ENCODE measurements around the gene HNRNPDL. TPM values are rescaled to one million over a fixed set of nuclear protein-coding genes. Genes with fewer than 3 reads are reported as not detected.

The HNRNPDL gene
- total RNA-seq, 3 donors from 2014 or later, result 682 to 719 (median 695) TPM

DNA sequence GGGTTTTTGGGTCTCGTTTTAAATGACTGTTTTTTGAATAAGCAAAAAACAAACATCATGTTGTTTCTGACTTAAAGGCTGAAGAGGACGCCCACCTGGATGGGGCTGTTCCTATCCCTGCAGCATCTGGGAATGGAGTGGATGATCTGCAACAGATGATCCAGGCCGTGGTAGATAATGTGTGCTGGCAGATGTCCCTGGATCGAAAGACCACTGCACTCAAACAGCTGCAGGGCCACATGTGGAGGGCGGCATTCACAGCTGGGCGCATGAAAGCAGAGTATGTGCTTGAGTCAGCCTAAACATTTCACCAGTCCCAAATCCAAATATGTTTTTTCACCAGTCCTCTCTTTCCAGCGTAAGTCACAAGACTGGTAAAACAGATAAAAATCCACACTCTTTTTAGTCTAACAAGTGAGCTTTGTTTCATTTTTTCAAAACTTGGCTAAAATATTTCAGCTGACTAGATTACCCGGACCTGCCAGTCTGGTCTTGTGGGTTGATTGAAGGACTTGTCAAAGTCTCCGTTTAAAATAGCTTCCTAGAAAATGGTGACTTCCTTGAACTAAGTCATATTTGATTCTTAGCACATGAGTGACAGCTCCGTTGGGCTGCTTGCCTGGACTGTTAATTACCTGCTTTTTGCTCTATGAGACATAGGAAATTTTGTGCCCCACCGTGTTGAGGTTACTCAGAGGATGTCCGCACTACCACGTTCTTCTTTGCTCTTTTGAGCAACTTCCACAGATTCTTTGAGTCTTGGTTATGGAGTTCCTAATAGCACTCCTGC, 20.9 kb upstream of the HNRNPDL start:
- ATAC-seq (no peak), DNase-seq (no peak)
- H3K4me3 Mint-ChIP-seq, result no peak overlapping the region
- no peaks in the 10 kb centered on the region for H3K9me3 Mint-ChIP-seq
- H3K36me3 Mint-ChIP-seq (ENCODE audit: insufficient read depth), result peaks cover 37% of the 10 kb centered on the region
- peaks cover 6% of the 10 kb centered on the region for H3K4me1 Mint-ChIP-seq (ENCODE audit: low read depth)
- no peaks in the 10 kb centered on the region for H3K27me3 Mint-ChIP-seq (ENCODE audit: low read depth)

DNA sequence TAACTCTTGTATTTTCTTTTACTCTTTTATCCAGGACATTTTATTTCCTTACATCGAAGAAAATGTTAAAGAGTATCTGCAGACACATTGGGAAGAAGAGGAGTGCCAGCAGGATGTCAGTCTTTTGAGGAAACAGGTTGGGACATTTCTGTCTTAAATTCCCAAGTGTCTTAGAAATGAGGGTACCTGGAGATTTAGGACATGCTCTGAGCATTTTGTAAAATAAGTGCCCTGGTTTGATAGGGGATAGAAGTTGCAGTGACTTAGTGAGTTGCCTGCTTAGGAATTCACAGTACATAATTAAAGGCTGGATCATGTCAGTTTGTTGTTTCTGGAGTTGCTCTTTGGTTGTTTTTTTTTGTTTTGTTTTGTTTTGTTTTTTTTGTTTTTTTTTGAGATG, 17.6 kb upstream of the HNRNPDL start:
- Mint-ChIP-seq H3K27me3 (ENCODE audit: low read depth) (no peaks in the 10 kb centered on the region), H3K4me3 (no peak overlapping the region), H3K4me1 (ENCODE audit: low read depth) (peaks cover 10% of the 10 kb centered on the region), H3K9me3 (no peaks in the 10 kb centered on the region), H3K36me3 (ENCODE audit: insufficient read depth) (peaks cover 28% of the 10 kb centered on the region)
- no peak for DNase-seq
- no peak for ATAC-seq

DNA sequence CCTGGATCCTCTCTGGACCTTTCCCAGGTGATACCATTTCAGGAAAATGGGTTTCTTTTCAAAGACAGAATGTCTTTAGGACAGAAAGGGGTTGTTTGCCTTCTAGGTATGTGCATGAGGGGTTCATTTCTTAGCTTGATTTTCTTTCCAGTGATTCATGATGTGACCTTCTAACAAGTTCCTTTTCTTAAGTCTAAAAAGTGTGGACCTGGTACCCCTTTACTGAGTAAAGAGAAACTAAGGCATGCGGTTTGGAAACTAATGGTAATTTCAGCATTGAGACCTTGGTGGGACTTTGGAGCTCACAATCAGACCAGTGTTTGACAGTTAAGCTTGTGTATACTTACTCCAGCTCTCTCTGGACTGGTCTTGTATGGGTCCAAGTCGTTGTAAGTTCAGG, 8.8 kb upstream of the HNRNPDL start:
- peaks cover 67% of the 10 kb centered on the region for H3K4me1 Mint-ChIP-seq (ENCODE audit: low read depth)
- H3K27me3 Mint-ChIP-seq (ENCODE audit: low read depth), result no peaks in the 10 kb centered on the region
- ATAC-seq (peak in 1 of 2 donors; percentile 28), DNase-seq (no peak)
- H3K9me3 Mint-ChIP-seq, result no peaks in the 10 kb centered on the region
- peaks cover 38% of the 10 kb centered on the region for H3K36me3 Mint-ChIP-seq (ENCODE audit: insufficient read depth)
- H3K4me3 Mint-ChIP-seq, result peak overlapping the region; percentile 6

DNA sequence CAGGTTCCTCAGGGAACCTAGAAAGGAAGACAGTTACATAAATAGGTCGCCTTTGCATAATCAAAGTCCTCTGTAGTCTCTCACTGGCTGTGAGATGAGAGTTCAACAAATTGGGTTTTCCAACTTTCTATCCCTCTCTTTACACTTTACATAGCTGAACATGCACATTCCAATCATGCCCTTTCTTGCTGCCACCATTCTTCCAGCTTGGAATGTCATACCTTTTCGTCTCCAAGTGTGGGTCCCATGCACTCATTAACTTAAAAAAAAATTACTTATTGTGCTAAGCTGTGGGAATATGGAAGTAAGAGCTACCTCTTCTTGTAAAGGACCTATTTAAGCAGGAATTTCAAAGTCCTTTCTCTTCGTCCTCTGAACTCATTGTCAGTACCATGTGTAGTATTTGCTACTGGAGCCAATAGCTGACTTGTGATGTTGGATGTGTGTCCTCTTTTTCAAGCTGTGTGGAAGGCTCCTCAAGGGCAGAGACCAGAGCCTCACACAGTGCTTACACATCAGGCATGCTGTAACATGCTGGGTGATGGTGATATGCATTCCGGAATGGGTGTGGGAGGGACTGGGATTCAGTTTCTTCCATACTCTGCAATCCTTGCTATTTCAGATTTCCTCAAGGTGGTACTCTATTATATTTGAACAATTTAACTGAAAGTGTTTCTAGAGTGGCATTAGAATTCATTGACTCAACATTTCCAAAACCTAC, 7.2 kb upstream of the HNRNPDL start:
- peaks cover 35% of the 10 kb centered on the region for H3K36me3 Mint-ChIP-seq (ENCODE audit: insufficient read depth)
- H3K4me1 Mint-ChIP-seq (ENCODE audit: low read depth), result peaks cover 80% of the 10 kb centered on the region
- H3K4me3 Mint-ChIP-seq, result peak overlapping the region; percentile 11
- no peak for DNase-seq
- H3K9me3 Mint-ChIP-seq, result no peaks in the 10 kb centered on the region
- ATAC-seq, result no peak
- no peaks in the 10 kb centered on the region for H3K27me3 Mint-ChIP-seq (ENCODE audit: low read depth)

DNA sequence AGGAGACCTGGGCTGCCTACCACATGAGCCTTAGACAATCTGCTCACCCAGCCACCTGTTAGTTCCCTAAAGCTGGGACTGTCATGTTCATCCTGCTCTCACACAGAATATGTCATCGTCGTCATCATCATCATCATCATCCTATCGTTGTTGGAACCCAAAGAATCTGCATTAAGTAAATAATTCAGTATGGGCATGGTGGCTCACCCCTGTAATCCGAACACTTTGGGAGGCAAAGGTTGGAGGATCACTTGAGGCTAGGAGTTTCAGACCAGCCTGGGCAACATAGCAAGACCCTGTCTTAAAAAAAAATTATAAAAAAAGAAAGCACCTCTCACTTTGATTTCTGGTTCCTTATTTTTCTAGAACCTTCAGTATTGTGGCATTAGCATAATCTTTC, 6.5 kb upstream of the HNRNPDL start:
- no peak for DNase-seq
- no peak overlapping the region for H3K4me3 Mint-ChIP-seq
- H3K27me3 Mint-ChIP-seq (ENCODE audit: low read depth), result no peaks in the 10 kb centered on the region
- peaks cover 81% of the 10 kb centered on the region for H3K4me1 Mint-ChIP-seq (ENCODE audit: low read depth)
- ATAC-seq, result no peak
- peaks cover 32% of the 10 kb centered on the region for H3K36me3 Mint-ChIP-seq (ENCODE audit: insufficient read depth)
- H3K9me3 Mint-ChIP-seq, result no peaks in the 10 kb centered on the region

DNA sequence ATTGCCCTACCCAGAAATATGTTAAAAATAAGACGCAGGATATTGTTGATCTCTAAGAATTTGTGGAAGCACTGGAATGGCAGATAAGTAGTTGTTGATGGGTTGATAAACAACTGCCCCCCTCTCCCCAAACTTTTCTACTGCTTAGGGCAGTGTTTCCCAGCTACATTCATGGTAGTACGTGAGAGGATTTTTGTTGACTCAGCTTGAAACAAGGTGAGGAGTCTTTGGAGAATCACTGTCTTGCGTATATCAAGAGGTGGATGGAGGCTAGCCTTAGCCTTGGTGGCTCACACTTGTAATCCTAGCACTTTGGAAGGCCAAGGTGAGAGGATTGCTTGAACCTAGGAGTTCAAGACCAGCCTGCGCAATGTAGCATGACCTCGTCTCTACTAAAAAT, 5.9 kb upstream of the HNRNPDL start:
- no peaks in the 10 kb centered on the region for H3K9me3 Mint-ChIP-seq
- ATAC-seq, result no peak
- peaks cover 31% of the 10 kb centered on the region for H3K36me3 Mint-ChIP-seq (ENCODE audit: insufficient read depth)
- DNase-seq, result no peak
- peaks cover 81% of the 10 kb centered on the region for H3K4me1 Mint-ChIP-seq (ENCODE audit: low read depth)
- H3K4me3 Mint-ChIP-seq, result no peak overlapping the region
- H3K27me3 Mint-ChIP-seq (ENCODE audit: low read depth), result no peaks in the 10 kb centered on the region

DNA sequence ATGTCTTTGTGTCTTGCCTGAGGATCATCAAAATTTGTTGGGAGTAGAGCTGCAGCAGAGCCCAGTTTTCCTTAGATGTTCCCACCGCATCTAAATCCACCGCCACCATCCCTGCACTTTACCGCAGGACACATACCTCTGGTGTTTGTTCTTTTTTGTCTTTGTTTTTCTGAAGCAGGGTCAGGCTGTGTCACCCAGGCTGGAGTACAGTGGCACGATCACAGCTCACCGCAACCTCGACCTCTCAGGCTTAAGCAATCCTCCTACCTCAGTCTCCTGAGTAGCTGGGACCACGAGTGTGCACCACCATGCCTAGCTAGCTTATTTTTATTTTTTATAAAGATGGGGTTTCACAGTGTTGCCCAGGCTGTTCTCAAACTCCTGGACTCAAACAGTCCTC, 4.7 kb upstream of the HNRNPDL start:
- no peak for DNase-seq
- peaks cover 70% of the 10 kb centered on the region for H3K4me1 Mint-ChIP-seq (ENCODE audit: low read depth)
- H3K36me3 Mint-ChIP-seq (ENCODE audit: insufficient read depth), result peaks cover 27% of the 10 kb centered on the region
- no peak for ATAC-seq
- no peaks in the 10 kb centered on the region for H3K9me3 Mint-ChIP-seq
- no peaks in the 10 kb centered on the region for H3K27me3 Mint-ChIP-seq (ENCODE audit: low read depth)
- H3K4me3 Mint-ChIP-seq, result no peak overlapping the region

DNA sequence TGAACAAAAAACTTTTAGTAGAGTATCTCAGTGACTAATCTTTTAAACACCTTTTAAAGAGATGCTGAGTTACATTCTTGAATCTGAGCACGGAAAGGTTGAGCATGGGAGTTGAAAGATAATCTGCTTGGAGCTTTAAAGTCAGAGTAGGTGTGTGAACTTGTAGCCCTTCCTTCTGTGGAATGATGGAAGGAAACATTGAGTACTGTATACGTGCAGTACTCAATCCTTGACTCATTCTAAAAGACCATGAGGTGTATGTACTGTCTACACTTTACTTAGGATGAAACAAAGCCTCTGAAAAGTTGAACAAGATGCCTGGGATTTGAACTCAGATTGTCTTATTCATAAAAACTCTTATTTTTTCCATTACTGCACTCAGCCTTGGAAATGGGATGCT, 3.5 kb upstream of the HNRNPDL start:
- DNase-seq, result no peak
- Mint-ChIP-seq H3K4me1 (ENCODE audit: low read depth) (peaks cover 59% of the 10 kb centered on the region), H3K4me3 (peak overlapping the region; percentile 65), H3K36me3 (ENCODE audit: insufficient read depth) (peaks cover 21% of the 10 kb centered on the region), H3K27me3 (ENCODE audit: low read depth) (no peaks in the 10 kb centered on the region), H3K9me3 (no peaks in the 10 kb centered on the region)
- peak in 1 of 2 donors; percentile 4 for ATAC-seq

DNA sequence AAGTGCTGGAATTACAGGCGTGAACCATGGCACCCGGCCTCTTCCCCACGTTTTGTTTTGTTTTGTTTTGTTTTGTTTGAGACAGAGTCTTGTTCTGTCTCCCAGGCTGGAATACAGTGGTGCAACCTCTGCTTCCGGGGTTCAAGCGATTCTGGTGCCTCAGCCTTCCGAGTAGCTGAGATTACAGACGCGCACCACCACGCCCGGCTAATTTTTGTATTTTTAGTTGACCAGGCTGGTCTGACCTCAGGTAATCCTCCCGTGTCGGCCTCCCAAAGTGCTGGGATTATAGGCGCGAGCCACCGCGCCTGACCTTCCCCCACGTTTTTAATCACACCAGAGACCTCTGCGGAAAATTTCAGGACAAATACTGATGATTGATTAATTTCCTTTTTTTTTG, 2.3 kb upstream of the HNRNPDL start:
- H3K36me3 Mint-ChIP-seq (ENCODE audit: insufficient read depth), result peaks cover 28% of the 10 kb centered on the region
- no peaks in the 10 kb centered on the region for H3K9me3 Mint-ChIP-seq
- H3K4me1 Mint-ChIP-seq (ENCODE audit: low read depth), result peaks cover 55% of the 10 kb centered on the region
- peak overlapping the region; percentile 100 for H3K4me3 Mint-ChIP-seq
- no peaks in the 10 kb centered on the region for H3K27me3 Mint-ChIP-seq (ENCODE audit: low read depth)
- ATAC-seq (no peak), DNase-seq (no peak)

DNA sequence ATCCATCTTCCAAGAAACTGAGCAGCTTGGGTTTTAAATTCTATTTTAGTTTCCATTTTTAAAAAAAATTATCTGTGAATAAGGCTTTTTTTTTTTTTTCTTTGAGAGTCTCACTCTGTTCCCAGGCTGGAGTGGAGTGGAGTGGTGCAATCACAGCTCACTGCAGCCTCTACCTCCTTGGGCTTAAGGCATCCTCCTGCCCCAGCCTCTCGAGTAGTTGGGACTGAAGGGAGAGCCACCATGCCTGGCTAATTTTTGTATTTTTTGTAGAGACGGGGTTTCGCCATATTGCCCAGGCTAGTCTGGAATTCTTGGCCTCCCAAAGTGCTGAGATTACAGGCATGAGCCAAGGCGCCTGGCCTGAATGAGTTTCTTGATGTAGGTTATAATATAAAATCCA, 1.6 kb upstream of the HNRNPDL start:
- Mint-ChIP-seq H3K4me3 (peak overlapping the region; percentile 100), H3K9me3 (no peaks in the 10 kb centered on the region), H3K36me3 (ENCODE audit: insufficient read depth) (peaks cover 32% of the 10 kb centered on the region), H3K27me3 (ENCODE audit: low read depth) (no peaks in the 10 kb centered on the region), H3K4me1 (ENCODE audit: low read depth) (peaks cover 54% of the 10 kb centered on the region)
- no peak for ATAC-seq
- no peak for DNase-seq

DNA sequence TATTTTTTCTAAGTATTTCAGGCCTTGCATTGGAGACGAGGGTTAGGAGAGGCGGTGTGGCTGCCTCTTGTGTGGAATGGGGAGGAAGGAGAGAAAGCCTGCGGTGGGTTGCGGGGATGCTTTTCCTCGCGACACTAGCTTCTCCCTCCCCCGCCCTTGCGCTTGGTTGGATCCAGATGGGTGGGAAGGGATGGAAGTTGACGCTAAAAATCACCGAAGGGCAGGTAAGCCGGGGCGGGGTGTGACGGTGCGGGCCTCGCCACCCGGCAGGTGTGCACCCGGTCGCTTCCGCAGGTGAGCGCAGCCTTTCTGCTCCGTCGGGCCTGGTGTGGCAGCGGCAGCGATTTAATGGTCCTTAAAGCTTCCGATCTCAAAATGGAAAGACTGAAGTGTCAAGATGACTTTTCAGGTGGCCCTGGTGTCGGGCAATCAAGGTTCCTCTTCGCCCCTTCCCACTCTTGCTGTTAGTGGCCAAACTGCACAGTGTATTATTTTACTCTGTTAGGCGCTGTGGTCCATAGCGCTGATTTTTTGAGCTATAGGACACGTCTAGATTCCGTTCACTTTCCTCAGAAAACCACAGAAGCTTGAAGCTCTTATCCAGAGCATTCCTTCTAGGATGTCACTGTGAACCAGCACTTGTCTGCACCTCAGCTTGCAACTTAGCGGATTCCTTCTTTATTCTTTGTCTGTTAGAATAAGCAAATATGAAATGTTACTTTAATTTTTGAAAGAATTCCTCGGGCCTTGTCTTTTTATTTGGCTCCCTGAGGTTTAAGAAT, 893 bp upstream of the HNRNPDL start:
- H3K36me3 Mint-ChIP-seq (ENCODE audit: insufficient read depth), result peaks cover 36% of the 10 kb centered on the region
- no peaks in the 10 kb centered on the region for H3K27me3 Mint-ChIP-seq (ENCODE audit: low read depth)
- H3K4me1 Mint-ChIP-seq (ENCODE audit: low read depth), result peaks cover 57% of the 10 kb centered on the region
- H3K9me3 Mint-ChIP-seq, result no peaks in the 10 kb centered on the region
- ATAC-seq (no peak), DNase-seq (peak; percentile 40)
- peak overlapping the region; percentile 100 for H3K4me3 Mint-ChIP-seq

DNA sequence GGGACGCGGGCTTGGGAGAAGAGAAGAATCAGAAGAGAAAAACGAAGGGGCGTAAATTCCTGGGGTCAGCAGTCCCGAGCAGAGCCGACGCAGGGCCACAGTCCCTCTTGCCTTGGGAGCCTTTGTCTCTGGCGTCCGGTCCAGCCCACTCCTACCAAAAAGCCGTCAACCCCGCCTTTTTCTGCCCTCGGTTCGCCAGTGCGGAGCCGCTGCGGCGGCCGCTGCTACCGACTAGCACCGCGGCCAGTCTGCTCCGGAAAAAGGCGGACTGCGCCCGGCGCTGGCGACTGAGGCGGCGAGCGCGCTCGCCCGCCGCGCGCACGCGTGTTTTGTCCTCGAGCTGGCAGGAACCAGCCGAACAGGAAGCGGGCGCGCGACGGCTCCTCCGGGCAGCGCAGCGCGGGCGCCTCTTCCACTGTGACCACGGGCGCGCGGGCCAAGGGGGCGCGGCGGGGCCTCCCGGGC, 502 bp downstream of the HNRNPDL start:
- Mint-ChIP-seq H3K9me3 (no peaks in the 10 kb centered on the region), H3K4me3 (peak overlapping the region; percentile 100), H3K27me3 (ENCODE audit: low read depth) (no peaks in the 10 kb centered on the region), H3K36me3 (ENCODE audit: insufficient read depth) (peaks cover 41% of the 10 kb centered on the region), H3K4me1 (ENCODE audit: low read depth) (peaks cover 60% of the 10 kb centered on the region)
- ATAC-seq (peak; percentile 3), DNase-seq (no peak)

DNA sequence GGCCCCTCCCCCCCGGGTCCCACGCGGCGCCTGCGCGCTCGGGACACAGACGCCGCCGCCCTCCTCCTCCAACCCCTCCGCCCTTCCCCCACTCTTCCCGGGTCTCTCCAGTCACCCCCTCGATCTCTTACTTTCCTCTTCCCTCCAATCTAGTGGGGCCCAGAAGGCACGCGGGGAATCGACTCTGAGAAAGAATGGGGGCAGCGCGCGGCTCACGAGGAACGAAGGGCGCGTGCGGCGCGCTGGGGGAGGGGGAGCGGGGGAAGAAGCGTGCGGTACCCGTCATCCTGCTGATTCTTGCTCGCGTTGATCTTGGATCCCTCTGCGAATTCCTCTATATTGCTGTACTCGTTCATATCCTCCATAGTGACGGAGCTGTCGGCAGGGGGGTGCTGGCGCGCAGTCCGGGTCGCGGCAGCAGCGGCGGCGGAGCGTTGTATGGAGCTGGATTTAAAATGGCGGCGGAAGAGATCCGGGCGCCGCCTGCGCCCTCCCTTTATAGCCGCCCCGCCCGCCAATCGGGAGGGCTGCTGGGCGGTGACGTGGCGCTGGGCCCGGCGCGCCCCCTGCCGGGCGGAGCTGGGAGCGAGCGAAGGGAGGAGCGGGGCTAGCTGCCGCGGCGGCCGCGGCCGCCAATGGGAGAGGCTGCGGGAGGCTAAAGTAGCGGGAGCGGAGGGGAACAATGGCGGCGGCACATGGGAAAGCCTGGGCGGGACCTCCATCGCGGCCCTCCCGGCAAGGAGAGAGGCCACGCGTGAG, 1.1 kb downstream of the HNRNPDL start:
- DNase-seq, result peak; percentile 94
- Mint-ChIP-seq H3K4me3 (peak overlapping the region; percentile 100), H3K27me3 (ENCODE audit: low read depth) (no peaks in the 10 kb centered on the region), H3K36me3 (ENCODE audit: insufficient read depth) (peaks cover 47% of the 10 kb centered on the region), H3K4me1 (ENCODE audit: low read depth) (peaks cover 64% of the 10 kb centered on the region), H3K9me3 (no peaks in the 10 kb centered on the region)
- ATAC-seq, result peak; percentile 66

DNA sequence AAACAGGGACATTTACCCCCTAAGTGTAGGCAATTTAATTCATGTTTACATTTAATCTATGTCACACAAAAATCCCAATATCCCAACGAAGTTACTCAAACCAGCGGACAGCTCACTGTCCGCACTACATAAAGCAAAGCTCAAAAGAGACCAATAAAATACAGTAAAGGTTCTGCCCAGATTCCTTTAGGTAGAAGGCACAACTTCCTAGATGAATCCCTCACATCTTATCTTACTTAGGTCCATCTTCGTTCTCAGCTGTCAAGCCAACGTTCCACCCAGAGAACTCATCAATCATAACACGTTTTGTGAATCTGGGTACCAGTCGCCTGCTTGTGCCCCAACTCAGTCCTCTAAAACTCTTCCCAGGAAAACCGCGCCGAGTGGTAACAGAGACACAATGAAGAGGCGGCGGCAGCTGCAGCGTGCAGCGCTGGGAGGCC, 1.7 kb downstream of the HNRNPDL start:
- Mint-ChIP-seq H3K36me3 (ENCODE audit: insufficient read depth) (peaks cover 53% of the 10 kb centered on the region), H3K9me3 (no peaks in the 10 kb centered on the region), H3K27me3 (ENCODE audit: low read depth) (no peaks in the 10 kb centered on the region), H3K4me1 (ENCODE audit: low read depth) (peaks cover 63% of the 10 kb centered on the region), H3K4me3 (peak overlapping the region; percentile 100)
- no peak for ATAC-seq
- DNase-seq, result no peak

All from activated T-cell treated with anti-CD3 and anti-CD28 coated beads, Interleukin-2, amount 50 U/mL, for 4 hours (primary cell).